GM21723 (cell line): ENCODE results near the gene LRRC10B.

Experiments
- ATAC-seq: cut with Tn5 transposase; IDR thresholded peaks from one replicate; pipeline ENCODE4 v1.9.1; 2021; ENCODE audit warnings: mild to moderate bottlenecking, moderate library complexity; ENCODE audit not compliant: unreplicated experiment

The LRRC10B gene

GRCh38 chr11:61528114-61528513 is 19.6 kb downstream of the LRRC10B start:
- no peak for ATAC-seq

GRCh38 chr11:61529537-61530225 is 21.1 kb downstream of the LRRC10B start:
- no peak for ATAC-seq

GRCh38 chr11:61531044-61531443 is 22.5 kb downstream of the LRRC10B start:
- no peak for ATAC-seq

- no peak for ATAC-seq
These were observed 23.8 kb downstream of the LRRC10B start for GRCh38 chr11:61532134-61533038.

- ATAC-seq: no peak
These were observed 24.5 kb downstream of the LRRC10B start for GRCh38 chr11:61533039-61533375.

GRCh38 chr11:61533401-61533800 is 24.9 kb downstream of the LRRC10B start:
- ATAC-seq: no peak

GRCh38 chr11:61534025-61534932 is 25.7 kb downstream of the LRRC10B start:
- ATAC-seq: no peak

- no peak for ATAC-seq
These were observed 26.6 kb downstream of the LRRC10B start for GRCh38 chr11:61534933-61535839.

- ATAC-seq: no peak
These were observed 27.6 kb downstream of the LRRC10B start for GRCh38 chr11:61535998-61536675.

- no peak for ATAC-seq
These were observed 28.2 kb downstream of the LRRC10B start for GRCh38 chr11:61536676-61537270.

GRCh38 chr11:61537326-61537725 is 28.8 kb downstream of the LRRC10B start:
- no peak for ATAC-seq

GRCh38 chr11:61538636-61538961 is 30.1 kb downstream of the LRRC10B start:
- no peak for ATAC-seq

GRCh38 chr11:61539006-61539405 is 30.5 kb downstream of the LRRC10B start:
- ATAC-seq: no peak

- ATAC-seq: no peak
These were observed 31.3 kb downstream of the LRRC10B start for GRCh38 chr11:61539831-61540357.

GRCh38 chr11:61540528-61540927 is 32.0 kb downstream of the LRRC10B start:
- ATAC-seq: no peak

- ATAC-seq: no peak
These were observed 33.0 kb downstream of the LRRC10B start for GRCh38 chr11:61541598-61541997.

- no peak for ATAC-seq
These were observed 33.5 kb downstream of the LRRC10B start for GRCh38 chr11:61542024-61542461.

GRCh38 chr11:61542705-61543104 is 34.2 kb downstream of the LRRC10B start:
- no peak for ATAC-seq
